Heart right ventricle (tissue), 16 donors: ENCODE results near the gene MYO7B. TPM values are rescaled to one million over a fixed set of nuclear protein-coding genes. Genes with fewer than 3 reads are reported as not detected.

Experiments used
- ATAC-seq, 8 donors: fragments of 200-7000 bp; cut with Tn5 transposase; one replicate each; pipeline ENCODE4 v1.9.1; 2020; ENCODE audit warnings: mild to moderate bottlenecking in 8 of 8, moderate library complexity in 8 of 8, moderate number of reproducible peaks in 1 of 8
- DNase-seq, 2 donors: peaks; one replicate each; pipeline ENCODE4 v3.0.0-alpha.2; 2020
- H3K27ac ChIP-seq, 10 donors: fragments of 200-600 bp; sonication (generic) in 2 of 10; one replicate each; pipeline versions ENCODE4 v1.5.0 to v1.8.0; 2020 to 2022; ENCODE audit warnings: mild to moderate bottlenecking in 3 of 10
- H3K27me3 ChIP-seq, 7 donors: fragments of 200-600 bp; one replicate each; pipeline ENCODE4 v1.8.0; 2021 to 2022; ENCODE audit warnings: mild to moderate bottlenecking in 2 of 7
- H3K36me3 ChIP-seq, 9 donors: fragments of 200-600 bp; sonication (generic) in 1 of 9; one replicate each; pipeline versions ENCODE4 v1.5.0 to v1.8.0; 2020 to 2022; ENCODE audit warnings: mild to moderate bottlenecking in 2 of 9
- H3K4me1 ChIP-seq, 9 donors: fragments of 200-600 bp; sonication (generic) in 1 of 9; one replicate each; pipeline versions ENCODE4 v1.5.0 to v1.8.0; 2020 to 2022; ENCODE audit warnings: mild to moderate bottlenecking in 4 of 9
- H3K4me3 ChIP-seq, 10 donors: fragments of 200-600 bp; sonication (generic) in 2 of 10; one replicate each; pipeline versions ENCODE4 v1.5.0 to v1.8.0; 2020 to 2022; ENCODE audit warnings: mild to moderate bottlenecking in 7 of 10, moderate library complexity in 2 of 10
- H3K9me3 ChIP-seq, 11 donors: fragments of 200-600 bp in 10 of 11; sonication (generic) in 2 of 11; one replicate each; pipeline versions ENCODE4 v1.5.0 to v1.8.0; 2013 to 2022; ENCODE audit warnings: mild to moderate bottlenecking in 2 of 11, control low read depth in 1 of 11, moderate library complexity in 1 of 11
- WGBS, 2 donors: extraction: QIAGEN DNeasy Blood & Tissue Kit; methylation state at CpG; one replicate each; pipeline ENCODE4 v1.1.7; 2013; ENCODE audit warnings: inconsistent platforms in 1 of 2; 5-methylcytosine and 5-hydroxymethylcytosine counted together
- intact Hi-C, 10 donors: fragments of 100-400 bp; cut with DNase I; formaldehyde crosslinking; loops; one replicate each; pipeline versions ENCODE4 v1.11.1 to v1.14.2; 2022
- polyA plus RNA-seq, 2 donors: library from polyadenylated mRNA; stranded (reverse); fragments of 200-250 nt; gene quantifications; one replicate each; pipeline ENCODE4 v1.2.3, GENCODE V29; 2013
- total RNA-seq, 10 donors: library from RNA; stranded (reverse); fragmentation: NEBNext Ultra II Directional in 3 of 10; extraction: Animal tissue kit (Norgen Biotek cat#: 25700) in 3 of 10; gene quantifications; one replicate each; pipeline versions ENCODE4 v1.2.1 to v1.2.4, GENCODE V29; 2021 to 2023
- TF ChIP-seq, protein P1 (sequence below), 9 donors: fragments of 200-600 bp; sonication (generic) in 2 of 9; IDR thresholded peaks; one replicate each; pipeline versions ENCODE4 v1.5.0 to v1.8.0; 2021 to 2022; ENCODE audit warnings: antibody characterized with exemption in 9 of 9, mild to moderate bottlenecking in 5 of 9, moderate library complexity in 1 of 9
- donor health status: Arrhythmogenic right ventricular cardiomyopathy.
- donor health status: ischemic (EF 13 %, LVEDD 7.1; RV severe dilation, severe dysfunction).
- donor health status: healthy with polysubstance abuse.
- donor health status: DM: no; HTN: yes; CAD: no.
- donor health status: DM: no; HTN: no; CAD: no.
- donor health status: ischemic (EF 25% LVEDD 6.9; RV normal size, moderate dysfunction).
- donor health status: ischemic (EF 25% LVEDD 5.7; RV mildly dilated, moderate dysfunction).
- donor health status: healthy.
- donor health status: DM: yes; HTN: yes; CAD: no.
- donor health status: Ischemic cardiomyopathy.
- donor health status: ischemic (EF 35%, LVEDD 5.7; RV mildly dilated, moderate dysfunction).
- donor health status: nonischemic (EF 11% LVEDD 7.7; RV severe dilation, severe dysfunction).
- donor health status: DM: yes; HTN: yes; CAD: no.
- donor health status: PGD.
- donor health status: ischemic (EF 29% LVEDD 5.4; RV normal size, mild dysfunction).
- donor health status: nonischemic (EF 23%, LVEDD 6.1; RV moderate dilation, normal function).

The MYO7B gene
- total and polyA plus RNA-seq, 12 donors: 0.42 to 2.3 (median 0.90) TPM

DNA sequence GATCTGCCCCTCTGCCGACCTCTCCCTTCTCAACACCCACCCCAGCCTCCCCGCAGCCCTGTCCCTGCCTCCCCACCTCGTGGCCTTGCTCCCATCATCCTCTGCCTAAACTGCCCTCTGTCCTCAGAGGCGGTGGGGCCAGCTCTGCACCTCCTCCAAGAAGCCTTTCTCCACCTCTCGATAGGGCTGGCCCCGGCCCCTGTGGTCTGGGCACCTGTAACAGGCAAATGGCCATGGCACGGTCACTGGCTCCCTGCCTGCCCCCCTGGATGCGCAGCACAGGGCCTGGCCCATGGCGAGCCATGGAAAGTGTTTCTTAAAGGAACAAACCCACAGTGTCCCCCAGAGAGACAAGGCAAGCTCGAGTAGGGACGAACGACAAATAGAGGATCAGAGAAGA lies 42.0 kb downstream of the MYO7B start:
- H3K27me3 ChIP-seq: no peaks in the 10 kb centered on the region
- WGBS, 2 donors: 94% methylated on average over 12 of the region's 12 CpGs
- no peaks in the 10 kb centered on the region for H3K9me3 ChIP-seq
- H3K36me3 ChIP-seq: no peaks in the 10 kb centered on the region
- ATAC-seq: no peak
- intact Hi-C loops: no loop called here
- peaks cover 0 to 16% (median 14%) of the 10 kb centered on the region in 9 donors for H3K4me1 ChIP-seq
- H3K4me3 ChIP-seq: no peak overlapping the region
- no peak overlapping the region for H3K27ac ChIP-seq
- peak in 1 of 2 donors; percentile 3 for DNase-seq
- TF ChIP-seq, protein P1, sequence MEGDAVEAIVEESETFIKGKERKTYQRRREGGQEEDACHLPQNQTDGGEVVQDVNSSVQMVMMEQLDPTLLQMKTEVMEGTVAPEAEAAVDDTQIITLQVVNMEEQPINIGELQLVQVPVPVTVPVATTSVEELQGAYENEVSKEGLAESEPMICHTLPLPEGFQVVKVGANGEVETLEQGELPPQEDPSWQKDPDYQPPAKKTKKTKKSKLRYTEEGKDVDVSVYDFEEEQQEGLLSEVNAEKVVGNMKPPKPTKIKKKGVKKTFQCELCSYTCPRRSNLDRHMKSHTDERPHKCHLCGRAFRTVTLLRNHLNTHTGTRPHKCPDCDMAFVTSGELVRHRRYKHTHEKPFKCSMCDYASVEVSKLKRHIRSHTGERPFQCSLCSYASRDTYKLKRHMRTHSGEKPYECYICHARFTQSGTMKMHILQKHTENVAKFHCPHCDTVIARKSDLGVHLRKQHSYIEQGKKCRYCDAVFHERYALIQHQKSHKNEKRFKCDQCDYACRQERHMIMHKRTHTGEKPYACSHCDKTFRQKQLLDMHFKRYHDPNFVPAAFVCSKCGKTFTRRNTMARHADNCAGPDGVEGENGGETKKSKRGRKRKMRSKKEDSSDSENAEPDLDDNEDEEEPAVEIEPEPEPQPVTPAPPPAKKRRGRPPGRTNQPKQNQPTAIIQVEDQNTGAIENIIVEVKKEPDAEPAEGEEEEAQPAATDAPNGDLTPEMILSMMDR (IDR thresholded peaks at IDR 0.05): no peak

DNA sequence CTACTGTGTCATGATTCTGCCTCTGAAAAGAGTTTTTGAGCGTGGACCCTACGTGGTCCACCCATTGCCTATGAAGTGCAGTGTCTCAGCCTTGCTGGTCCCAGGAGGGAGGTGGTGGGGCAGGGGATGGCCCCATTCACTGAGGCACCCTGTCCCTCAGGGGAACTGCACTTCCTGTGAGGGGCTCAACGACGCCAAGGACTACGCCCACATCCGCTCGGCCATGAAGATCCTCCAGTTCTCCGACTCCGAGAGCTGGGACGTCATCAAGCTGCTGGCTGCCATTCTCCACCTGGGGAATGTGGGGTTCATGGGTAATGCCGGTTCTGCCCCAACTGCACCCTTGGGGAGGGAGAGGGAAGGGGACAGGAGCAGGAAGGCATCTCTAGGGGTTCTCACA lies 42.5 kb downstream of the MYO7B start:
- intact Hi-C loops: no loop called here
- 85 to 90% methylated on average over 11 of the region's 11 CpGs for WGBS, 2 donors

DNA sequence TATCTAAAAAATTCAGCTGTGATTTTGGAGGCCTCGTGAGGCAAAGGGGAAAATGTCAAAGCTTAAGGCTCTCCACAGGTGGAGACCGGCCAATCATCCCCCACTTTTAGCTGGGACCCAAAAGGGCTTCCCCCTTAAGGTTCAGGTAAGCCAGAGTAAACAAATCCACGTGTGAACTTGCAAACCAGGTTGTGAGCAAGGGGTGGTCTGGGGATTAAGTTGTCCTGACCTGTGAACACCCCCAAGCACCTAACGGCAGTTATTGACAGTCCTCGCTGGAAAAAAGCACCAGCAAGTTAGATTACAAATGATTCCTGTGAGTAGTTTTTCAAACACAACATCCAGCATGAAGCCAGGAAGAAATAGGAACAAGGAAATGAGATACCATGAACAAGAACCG lies 42.9 kb downstream of the MYO7B start:
- DNase-seq: peak in 1 of 2 donors; percentile 2
- ATAC-seq: no peak

More for the DNA sequence above, 42.5 kb downstream of the MYO7B start:
- H3K27me3 ChIP-seq: no peaks in the 10 kb centered on the region
- no peak overlapping the region for H3K27ac ChIP-seq
- peaks cover 0 to 16% (median 14%) of the 10 kb centered on the region in 9 donors for H3K4me1 ChIP-seq
- H3K4me3 ChIP-seq: no peak overlapping the region
- TF ChIP-seq, protein P1 (IDR thresholded peaks at IDR 0.05): no peak
- no peaks in the 10 kb centered on the region for H3K9me3 ChIP-seq
- DNase-seq (peak in 1 of 2 donors; percentile 2), ATAC-seq (no peak)
- H3K36me3 ChIP-seq: no peaks in the 10 kb centered on the region

DNA sequence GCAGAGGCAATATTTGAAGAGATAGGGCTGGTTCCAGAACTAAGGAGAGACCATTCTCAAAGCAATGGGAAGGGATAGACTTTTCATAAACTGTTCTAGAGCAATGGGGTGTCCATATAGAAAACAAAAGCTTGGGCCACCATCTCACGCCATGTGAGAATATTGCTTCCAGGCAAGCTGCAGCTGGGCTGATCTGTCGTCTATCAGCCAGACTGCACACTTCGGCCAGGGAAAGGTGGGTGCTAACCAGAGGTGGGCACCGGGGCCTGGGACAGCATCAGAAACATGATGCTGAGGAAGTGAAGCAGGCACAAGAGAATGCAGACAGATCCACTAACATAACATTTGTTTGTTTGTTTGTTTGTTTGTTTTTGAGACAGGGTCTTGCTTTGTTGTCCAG lies 43.7 kb downstream of the MYO7B start:
- Histone ChIP-seq H3K36me3 (no peaks in the 10 kb centered on the region), H3K4me3 (no peak overlapping the region), H3K27me3 (no peaks in the 10 kb centered on the region), H3K4me1 (peaks cover 0 to 16% (median 14%) of the 10 kb centered on the region in 9 donors), H3K9me3 (no peaks in the 10 kb centered on the region), H3K27ac (no peak overlapping the region)
- no peak for ATAC-seq
- WGBS, 2 donors: 97% methylated on average over 4 of the region's 4 CpGs
- TF ChIP-seq, protein P1 (IDR thresholded peaks at IDR 0.05): no peak
- DNase-seq: peak in 1 of 2 donors; percentile 1
- intact Hi-C loops: no loop called here

More for the DNA sequence above, 42.9 kb downstream of the MYO7B start:
- WGBS, 2 donors: 77 to 78% methylated on average over 6 of the region's 6 CpGs
- Histone ChIP-seq H3K4me1 (peaks cover 0 to 16% (median 14%) of the 10 kb centered on the region in 9 donors), H3K4me3 (no peak overlapping the region), H3K36me3 (no peaks in the 10 kb centered on the region), H3K9me3 (no peaks in the 10 kb centered on the region), H3K27me3 (no peaks in the 10 kb centered on the region), H3K27ac (no peak overlapping the region)
- intact Hi-C loops: no loop called here
- TF ChIP-seq, protein P1 (IDR thresholded peaks at IDR 0.05): no peak
